ENCODE data around the gene NET1. TPM values are rescaled to one million over a fixed set of nuclear protein-coding genes. Genes with fewer than 3 reads are reported as not detected.

The NET1 gene
- total and polyA plus RNA-seq, 2 donors (not counting 3 experiments of a cell fraction or from before 2014, with no cell fraction given): 14.4 to 46.3 TPM

GRCh38 chr10:5385224-5385623 lies 27.1 kb upstream of the NET1 start:
- Histone ChIP-seq H3K27me3 (ENCODE audit: control insufficient read depth in 2 of 2, insufficient read depth in 2 of 2, low read length in 2 of 2) (peaks cover 0 to 2% of the 10 kb centered on the region in 2 experiments), H3K27ac (ENCODE audit: insufficient read depth, low read depth, low read length) (no peak overlapping the region), H3K79me2 (ENCODE audit: control insufficient read depth, insufficient read depth, low read length) (no peaks in the 10 kb centered on the region), H3K9me3 (replicated peaks; ENCODE audit: control insufficient read depth, insufficient read depth, low read length) (no peaks in the 10 kb centered on the region), H3K9me1 (replicated peaks; ENCODE audit: control insufficient read depth, extremely low read depth, insufficient read depth, low read length) (no peaks in the 10 kb centered on the region), H3K9ac (replicated peaks; ENCODE audit: extremely low read depth, insufficient read depth, low read length) (no peak overlapping the region), H2AFZ (ENCODE audit: low read depth, low read length) (no peak overlapping the region), H3K4me2 (ENCODE audit: insufficient read depth, low read length) (no peak overlapping the region), H4K20me1 (replicated peaks; ENCODE audit: control insufficient read depth, extremely low read depth, insufficient read depth, low read length) (no peaks in the 10 kb centered on the region), H3K36me3 (ENCODE audit: control insufficient read depth in 2 of 2, extremely low read depth in 1 of 2, insufficient read depth in 2 of 2, low read length in 2 of 2) (no peaks in the 10 kb centered on the region), H3K4me3 (replicated peaks in 1 of 3; ENCODE audit: insufficient read depth in 1 of 3, low read depth in 1 of 3, low read length in 3 of 3) (no peak overlapping the region), H3K4me1 (ENCODE audit: control insufficient read depth, extremely low read depth, insufficient read depth, low read length) (no peaks in the 10 kb centered on the region)
- TF ChIP-seq JUN (IDR thresholded peaks at IDR 0.05; ENCODE audit: borderline replicate concordance, insufficient read depth, insufficient read length, low read depth) (no peak), POLR2A (IDR thresholded peaks at IDR 0.05; ENCODE audit: low read depth, low read length) (no peak), CTCF (IDR thresholded peaks at IDR 0.05; ENCODE audit: extremely low read depth in 1 of 2, insufficient read depth in 1 of 2, low read depth in 1 of 2, low read length in 2 of 2) (no peak), EZH2 (IDR thresholded peaks at IDR 0.05; ENCODE audit: borderline replicate concordance, low read depth, low read length, severe bottlenecking) (no peak), POLR2AphosphoS5 (IDR thresholded peaks at IDR 0.05; ENCODE audit: insufficient read depth, low read depth, low read length) (no peak)
- FAIRE-seq (no peak), DNase-seq (ENCODE audit: low read depth, low spot score) (no peak)
- ChIA-PET CTCF (interaction anchor here (2.5 kb wide), 1 partner anchor 536 kb away, joined by 33 read pairs; no protein-coding TSS in a partner anchor), POLR2A (no interaction called here)
- intact Hi-C loops (cut with micrococcal nuclease): loop anchor here (2.0 kb wide), 1 partner anchor 50 kb away; no protein-coding TSS in a partner anchor
- BruUV-seq (replicated peaks): no TSS peak
- dilution Hi-C loops (cut with MboI; ENCODE audit: extremely low pct_ligation_motif_present, low sequenced_read_pairs): no loop called here

- no peak overlapping the region for H3K4me3 ChIP-seq (replicated peaks in 1 of 3; ENCODE audit: insufficient read depth in 1 of 3, low read depth in 1 of 3, low read length in 3 of 3)
- intact Hi-C loops (cut with micrococcal nuclease) (no loop called here), dilution Hi-C loops (cut with MboI; ENCODE audit: extremely low pct_ligation_motif_present, low sequenced_read_pairs) (no loop called here)
- H3K36me3 ChIP-seq (ENCODE audit: control insufficient read depth in 2 of 2, extremely low read depth in 1 of 2, insufficient read depth in 2 of 2, low read length in 2 of 2): no peaks in the 10 kb centered on the region
- H3K9ac ChIP-seq (replicated peaks; ENCODE audit: extremely low read depth, insufficient read depth, low read length): no peak overlapping the region
- no peaks in the 10 kb centered on the region for H3K79me2 ChIP-seq (ENCODE audit: control insufficient read depth, insufficient read depth, low read length)
- no peaks in the 10 kb centered on the region for H3K9me1 ChIP-seq (replicated peaks; ENCODE audit: control insufficient read depth, extremely low read depth, insufficient read depth, low read length)
- no peaks in the 10 kb centered on the region for H3K9me3 ChIP-seq (replicated peaks; ENCODE audit: control insufficient read depth, insufficient read depth, low read length)
- no peaks in the 10 kb centered on the region for H3K4me1 ChIP-seq (ENCODE audit: control insufficient read depth, extremely low read depth, insufficient read depth, low read length)
- H4K20me1 ChIP-seq (replicated peaks; ENCODE audit: control insufficient read depth, extremely low read depth, insufficient read depth, low read length): no peaks in the 10 kb centered on the region
- DNase-seq (ENCODE audit: low read depth, low spot score): no peak
- no TSS peak for BruUV-seq (replicated peaks)
- H3K4me2 ChIP-seq (ENCODE audit: insufficient read depth, low read length): no peak overlapping the region
- ChIA-PET POLR2A (no interaction called here), CTCF (interaction anchor here (1.2 to 2.1 kb wide), 3 partner anchors 10 to 572 kb away, joined by 5 to 13 read pairs (median 5); no protein-coding TSS in a partner anchor)
- H3K27me3 ChIP-seq (ENCODE audit: control insufficient read depth in 2 of 2, insufficient read depth in 2 of 2, low read length in 2 of 2): peaks cover 0 to 2% of the 10 kb centered on the region in 2 experiments
- FAIRE-seq: no peak
- H2AFZ ChIP-seq (ENCODE audit: low read depth, low read length): no peak overlapping the region
- no peak overlapping the region for H3K27ac ChIP-seq (ENCODE audit: insufficient read depth, low read depth, low read length)
- TF ChIP-seq POLR2AphosphoS5 (IDR thresholded peaks at IDR 0.05; ENCODE audit: insufficient read depth, low read depth, low read length) (no peak), EZH2 (IDR thresholded peaks at IDR 0.05; ENCODE audit: borderline replicate concordance, low read depth, low read length, severe bottlenecking) (no peak), JUN (IDR thresholded peaks at IDR 0.05; ENCODE audit: borderline replicate concordance, insufficient read depth, insufficient read length, low read depth) (no peak), POLR2A (IDR thresholded peaks at IDR 0.05; ENCODE audit: low read depth, low read length) (no peak), GATA2 (IDR thresholded peaks at IDR 0.05; ENCODE audit: insufficient read depth, insufficient read length, low read depth, low read length) (no peak), FOS (IDR thresholded peaks at IDR 0.05; ENCODE audit: borderline replicate concordance, insufficient read depth, low read length) (no peak), MAX (IDR thresholded peaks at IDR 0.05; ENCODE audit: insufficient read depth, insufficient read length) (no peak), CTCF (IDR thresholded peaks at IDR 0.05; ENCODE audit: extremely low read depth in 1 of 2, insufficient read depth in 1 of 2, low read depth in 1 of 2, low read length in 2 of 2) (no peak), MYC (IDR thresholded peaks at IDR 0.05; ENCODE audit: low read depth, low read length) (no peak)
Measured at GRCh38 chr10:5387169-5387568, 25.2 kb upstream of the NET1 start.
